Measurements from ENCODE around the gene WWOX.

WWOX gene

GRCh38 chr16:79089735-79090284, 990.4 kb downstream of the WWOX start:
- Histone ChIP-seq H2BK5ac (ENCODE audit: low read length) (no peak overlapping the region), H4K8ac (ENCODE audit: low read depth, low read length) (no peak overlapping the region), H3K56ac (ENCODE audit: low read length) (no peak overlapping the region), H3K4me3 (ENCODE audit: low read length) (no peak overlapping the region), H3K9ac (ENCODE audit: low read length) (no peak overlapping the region), H3K4me2 (ENCODE audit: low read length) (no peak overlapping the region), H2BK15ac (replicated peaks; ENCODE audit: low read depth) (no peak overlapping the region), H3K27ac (ENCODE audit: low read depth, low read length) (no peak overlapping the region), H3K18ac (ENCODE audit: low read length) (no peak overlapping the region), H2BK120ac (ENCODE audit: low read depth, low read length) (no peak overlapping the region), H3K4ac (ENCODE audit: low read depth, low read length) (no peak overlapping the region), H4K5ac (ENCODE audit: low read length) (no peak overlapping the region), H3K36me3 (ENCODE audit: control insufficient read depth, insufficient read depth, low read length) (no peaks in the 10 kb centered on the region), H3K79me2 (ENCODE audit: control insufficient read depth, insufficient read depth, low read length) (no peaks in the 10 kb centered on the region), H3K23ac (ENCODE audit: low read length) (no peak overlapping the region), H2AK5ac (ENCODE audit: low read length) (no peak overlapping the region), H3K4me1 (ENCODE audit: control insufficient read depth, low read depth, low read length) (no peaks in the 10 kb centered on the region), H3K27me3 (ENCODE audit: insufficient read depth, low read length, poor library complexity) (no peaks in the 10 kb centered on the region), H3K79me1 (ENCODE audit: low read length) (no peaks in the 10 kb centered on the region)
- DNase-seq, result no peak
- no CpG with 5 or more reads among the region's 10 CpGs for WGBS (ENCODE audit: extremely low coverage, insufficient coverage, low lambda C conversion rate)

DNA sequence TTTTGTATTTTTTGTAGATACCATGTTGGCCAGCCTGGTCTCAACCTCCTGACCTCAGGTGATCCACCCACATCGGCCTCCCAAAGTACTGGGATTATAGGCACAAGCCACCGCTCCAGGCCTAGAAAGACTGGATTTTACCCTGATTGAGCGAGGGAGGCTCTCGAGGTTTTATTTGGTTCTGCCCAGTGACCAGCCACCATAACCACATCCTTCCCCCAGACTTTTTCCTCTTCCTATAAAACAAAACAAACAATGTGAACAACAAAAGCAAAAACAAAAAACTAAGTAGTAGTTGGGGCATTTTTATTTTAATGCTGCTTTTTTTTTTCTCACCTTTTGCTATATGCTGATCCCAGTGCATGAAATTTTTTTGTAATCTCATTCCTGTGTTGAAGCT, 991.5 kb downstream of the WWOX start:
- H3K27me3 ChIP-seq (ENCODE audit: insufficient read depth, low read length, poor library complexity), result no peaks in the 10 kb centered on the region
- no peak overlapping the region for H2BK5ac ChIP-seq (ENCODE audit: low read length)
- H4K8ac ChIP-seq (ENCODE audit: low read depth, low read length), result no peak overlapping the region
- no peak overlapping the region for H4K5ac ChIP-seq (ENCODE audit: low read length)
- no peak for DNase-seq
- H2BK120ac ChIP-seq (ENCODE audit: low read depth, low read length), result no peak overlapping the region
- no peak overlapping the region for H3K56ac ChIP-seq (ENCODE audit: low read length)
- no peak overlapping the region for H3K23ac ChIP-seq (ENCODE audit: low read length)
- no peaks in the 10 kb centered on the region for H3K79me2 ChIP-seq (ENCODE audit: control insufficient read depth, insufficient read depth, low read length)
- H3K4me3 ChIP-seq (ENCODE audit: low read length), result no peak overlapping the region
- no peak overlapping the region for H3K4me2 ChIP-seq (ENCODE audit: low read length)
- H3K36me3 ChIP-seq (ENCODE audit: control insufficient read depth, insufficient read depth, low read length), result no peaks in the 10 kb centered on the region
- H3K27ac ChIP-seq (ENCODE audit: low read depth, low read length), result no peak overlapping the region
- no peak overlapping the region for H2BK15ac ChIP-seq (replicated peaks; ENCODE audit: low read depth)
- WGBS (ENCODE audit: extremely low coverage, insufficient coverage, low lambda C conversion rate), result no CpG with 5 or more reads among the region's 4 CpGs
- H3K4ac ChIP-seq (ENCODE audit: low read depth, low read length), result no peak overlapping the region
- no peak overlapping the region for H3K18ac ChIP-seq (ENCODE audit: low read length)
- no peak overlapping the region for H3K9ac ChIP-seq (ENCODE audit: low read length)
- H3K79me1 ChIP-seq (ENCODE audit: low read length), result no peaks in the 10 kb centered on the region
- H3K4me1 ChIP-seq (ENCODE audit: control insufficient read depth, low read depth, low read length), result no peaks in the 10 kb centered on the region
- H2AK5ac ChIP-seq (ENCODE audit: low read length), result no peak overlapping the region

DNA sequence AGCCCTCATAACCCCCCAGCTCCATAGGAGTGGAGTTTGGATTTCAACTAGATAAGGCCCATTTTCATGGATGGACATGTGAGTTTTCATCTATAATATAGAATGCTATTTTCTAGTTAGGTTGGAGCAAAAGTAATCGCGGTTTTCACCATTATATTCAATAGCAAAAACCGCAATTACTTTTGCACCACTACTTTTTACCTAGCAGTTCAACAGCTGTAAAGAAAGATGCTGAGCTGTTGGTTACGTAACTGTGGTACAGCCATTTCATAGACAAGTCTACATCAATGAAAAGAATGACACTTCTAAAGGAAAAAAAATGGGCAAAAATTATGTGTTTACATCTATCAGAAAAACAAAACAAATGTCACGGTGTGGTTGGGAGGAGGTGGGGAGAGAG, 993.4 kb downstream of the WWOX start:
- Histone ChIP-seq H3K27me3 (ENCODE audit: insufficient read depth, low read length, poor library complexity) (no peaks in the 10 kb centered on the region), H4K5ac (ENCODE audit: low read length) (no peak overlapping the region), H3K4me3 (ENCODE audit: low read length) (no peak overlapping the region), H2BK120ac (ENCODE audit: low read depth, low read length) (no peak overlapping the region), H3K56ac (ENCODE audit: low read length) (no peak overlapping the region), H3K9ac (ENCODE audit: low read length) (no peak overlapping the region), H3K27ac (ENCODE audit: low read depth, low read length) (no peak overlapping the region), H3K36me3 (ENCODE audit: control insufficient read depth, insufficient read depth, low read length) (no peaks in the 10 kb centered on the region), H3K4me2 (ENCODE audit: low read length) (no peak overlapping the region), H2AK5ac (ENCODE audit: low read length) (no peak overlapping the region), H3K4me1 (ENCODE audit: control insufficient read depth, low read depth, low read length) (peaks cover 2% of the 10 kb centered on the region), H3K79me2 (ENCODE audit: control insufficient read depth, insufficient read depth, low read length) (no peaks in the 10 kb centered on the region), H3K79me1 (ENCODE audit: low read length) (no peaks in the 10 kb centered on the region), H2BK5ac (ENCODE audit: low read length) (no peak overlapping the region), H3K18ac (ENCODE audit: low read length) (no peak overlapping the region), H4K8ac (ENCODE audit: low read depth, low read length) (no peak overlapping the region), H3K23ac (ENCODE audit: low read length) (no peak overlapping the region), H2BK15ac (replicated peaks; ENCODE audit: low read depth) (no peak overlapping the region), H3K4ac (ENCODE audit: low read depth, low read length) (no peak overlapping the region)
- no peak for DNase-seq
- WGBS (ENCODE audit: extremely low coverage, insufficient coverage, low lambda C conversion rate), result no CpG with 5 or more reads among the region's 5 CpGs

DNA sequence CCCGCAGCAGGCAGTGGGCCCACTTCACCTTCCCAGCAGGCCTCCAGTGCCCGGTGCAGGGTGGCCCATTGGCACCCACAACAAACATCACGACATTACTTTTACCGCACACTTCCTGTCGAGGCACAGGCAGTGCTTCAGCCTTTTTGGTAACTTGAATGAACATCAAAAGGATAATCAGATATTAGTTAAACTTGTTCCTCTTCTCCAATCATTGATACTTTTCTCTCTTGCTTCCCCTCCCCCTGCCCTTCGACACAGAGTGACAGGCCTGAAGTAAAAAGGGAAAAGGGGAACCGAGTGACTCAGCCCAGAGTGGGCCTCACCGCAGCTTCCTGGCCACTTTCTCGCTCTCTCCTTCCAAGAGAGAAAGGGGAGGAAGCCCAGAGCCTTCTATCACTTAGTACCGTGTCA, 994.1 kb downstream of the WWOX start:
- no peak overlapping the region for H2AK5ac ChIP-seq (ENCODE audit: low read length)
- WGBS (ENCODE audit: extremely low coverage, insufficient coverage, low lambda C conversion rate), result no CpG with 5 or more reads among the region's 10 CpGs
- no peak overlapping the region for H2BK120ac ChIP-seq (ENCODE audit: low read depth, low read length)
- H3K27me3 ChIP-seq (ENCODE audit: insufficient read depth, low read length, poor library complexity), result no peaks in the 10 kb centered on the region
- H3K4me1 ChIP-seq (ENCODE audit: control insufficient read depth, low read depth, low read length), result peaks cover 2% of the 10 kb centered on the region
- no peaks in the 10 kb centered on the region for H3K36me3 ChIP-seq (ENCODE audit: control insufficient read depth, insufficient read depth, low read length)
- H3K4ac ChIP-seq (ENCODE audit: low read depth, low read length), result no peak overlapping the region
- H4K5ac ChIP-seq (ENCODE audit: low read length), result no peak overlapping the region
- no peak overlapping the region for H3K23ac ChIP-seq (ENCODE audit: low read length)
- no peak overlapping the region for H3K4me2 ChIP-seq (ENCODE audit: low read length)
- H3K4me3 ChIP-seq (ENCODE audit: low read length), result no peak overlapping the region
- H2BK15ac ChIP-seq (replicated peaks; ENCODE audit: low read depth), result no peak overlapping the region
- H4K8ac ChIP-seq (ENCODE audit: low read depth, low read length), result no peak overlapping the region
- DNase-seq, result no peak
- no peak overlapping the region for H3K56ac ChIP-seq (ENCODE audit: low read length)
- no peak overlapping the region for H3K9ac ChIP-seq (ENCODE audit: low read length)
- H3K27ac ChIP-seq (ENCODE audit: low read depth, low read length), result no peak overlapping the region
- H3K79me1 ChIP-seq (ENCODE audit: low read length), result no peaks in the 10 kb centered on the region
- H2BK5ac ChIP-seq (ENCODE audit: low read length), result no peak overlapping the region
- H3K18ac ChIP-seq (ENCODE audit: low read length), result no peak overlapping the region
- H3K79me2 ChIP-seq (ENCODE audit: control insufficient read depth, insufficient read depth, low read length), result no peaks in the 10 kb centered on the region

DNA sequence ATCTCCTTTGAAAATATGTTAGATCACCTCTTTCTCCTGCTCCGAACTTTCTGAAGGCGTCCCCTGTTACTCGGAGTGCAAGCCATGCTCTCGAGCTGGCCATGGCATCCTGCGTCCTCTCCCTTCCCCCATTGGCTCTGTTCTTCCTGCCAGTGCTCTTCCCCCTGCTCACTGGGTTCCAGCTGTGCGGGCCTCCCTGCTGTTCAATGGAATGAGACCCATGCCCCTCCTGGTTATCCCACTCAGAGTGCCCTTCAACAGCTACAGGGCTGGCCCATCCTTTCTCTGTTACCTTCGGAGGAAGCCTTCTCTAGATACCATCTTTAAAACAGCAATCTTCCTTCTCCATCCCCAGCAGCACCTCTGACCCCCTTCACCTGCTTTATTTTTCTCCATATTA, 996.8 kb downstream of the WWOX start:
- Histone ChIP-seq H3K9ac (ENCODE audit: low read length) (no peak overlapping the region), H3K56ac (ENCODE audit: low read length) (no peak overlapping the region), H3K4me2 (ENCODE audit: low read length) (no peak overlapping the region), H2AK5ac (ENCODE audit: low read length) (no peak overlapping the region), H2BK5ac (ENCODE audit: low read length) (no peak overlapping the region), H3K4me1 (ENCODE audit: control insufficient read depth, low read depth, low read length) (peaks cover 2% of the 10 kb centered on the region), H2BK120ac (ENCODE audit: low read depth, low read length) (no peak overlapping the region), H3K4ac (ENCODE audit: low read depth, low read length) (no peak overlapping the region), H3K4me3 (ENCODE audit: low read length) (no peak overlapping the region), H3K79me2 (ENCODE audit: control insufficient read depth, insufficient read depth, low read length) (no peaks in the 10 kb centered on the region), H3K18ac (ENCODE audit: low read length) (no peak overlapping the region), H3K36me3 (ENCODE audit: control insufficient read depth, insufficient read depth, low read length) (no peaks in the 10 kb centered on the region), H4K8ac (ENCODE audit: low read depth, low read length) (no peak overlapping the region), H2BK15ac (replicated peaks; ENCODE audit: low read depth) (no peak overlapping the region), H4K5ac (ENCODE audit: low read length) (no peak overlapping the region), H3K79me1 (ENCODE audit: low read length) (no peaks in the 10 kb centered on the region), H3K27me3 (ENCODE audit: insufficient read depth, low read length, poor library complexity) (no peaks in the 10 kb centered on the region), H3K27ac (ENCODE audit: low read depth, low read length) (no peak overlapping the region), H3K23ac (ENCODE audit: low read length) (no peak overlapping the region)
- no peak for DNase-seq
- no CpG with 5 or more reads among the region's 7 CpGs for WGBS (ENCODE audit: extremely low coverage, insufficient coverage, low lambda C conversion rate)

GRCh38 chr16:79097166-79097565, 997.7 kb downstream of the WWOX start:
- no peak overlapping the region for H2AK5ac ChIP-seq (ENCODE audit: low read length)
- no peak overlapping the region for H4K8ac ChIP-seq (ENCODE audit: low read depth, low read length)
- H3K79me1 ChIP-seq (ENCODE audit: low read length), result no peaks in the 10 kb centered on the region
- H2BK5ac ChIP-seq (ENCODE audit: low read length), result no peak overlapping the region
- H3K79me2 ChIP-seq (ENCODE audit: control insufficient read depth, insufficient read depth, low read length), result no peaks in the 10 kb centered on the region
- no peak overlapping the region for H3K4me3 ChIP-seq (ENCODE audit: low read length)
- no peak overlapping the region for H3K27ac ChIP-seq (ENCODE audit: low read depth, low read length)
- no peak overlapping the region for H3K4me2 ChIP-seq (ENCODE audit: low read length)
- no peak overlapping the region for H2BK15ac ChIP-seq (replicated peaks; ENCODE audit: low read depth)
- no peaks in the 10 kb centered on the region for H3K27me3 ChIP-seq (ENCODE audit: insufficient read depth, low read length, poor library complexity)
- H3K36me3 ChIP-seq (ENCODE audit: control insufficient read depth, insufficient read depth, low read length), result no peaks in the 10 kb centered on the region
- no peak overlapping the region for H3K56ac ChIP-seq (ENCODE audit: low read length)
- WGBS (ENCODE audit: extremely low coverage, insufficient coverage, low lambda C conversion rate), result no CpG with 5 or more reads among the region's 7 CpGs
- DNase-seq, result no peak
- no peak overlapping the region for H3K9ac ChIP-seq (ENCODE audit: low read length)
- no peak overlapping the region for H3K4ac ChIP-seq (ENCODE audit: low read depth, low read length)
- H2BK120ac ChIP-seq (ENCODE audit: low read depth, low read length), result no peak overlapping the region
- no peak overlapping the region for H4K5ac ChIP-seq (ENCODE audit: low read length)
- H3K18ac ChIP-seq (ENCODE audit: low read length), result no peak overlapping the region
- H3K23ac ChIP-seq (ENCODE audit: low read length), result no peak overlapping the region
- H3K4me1 ChIP-seq (ENCODE audit: control insufficient read depth, low read depth, low read length), result peaks cover 2% of the 10 kb centered on the region

Measured in mesendoderm (in vitro differentiated cells).